GM19193 (cell line): ENCODE results near the gene CRIM1.

Experiments used
- POLR2A ChIP-seq: IDR thresholded peaks from 4 replicates; pipeline ENCODE4 v1.6.1; 2011; ENCODE audit not compliant: insufficient read depth, insufficient read length; ENCODE audit errors: extremely low read depth

Gene CRIM1

DNA sequence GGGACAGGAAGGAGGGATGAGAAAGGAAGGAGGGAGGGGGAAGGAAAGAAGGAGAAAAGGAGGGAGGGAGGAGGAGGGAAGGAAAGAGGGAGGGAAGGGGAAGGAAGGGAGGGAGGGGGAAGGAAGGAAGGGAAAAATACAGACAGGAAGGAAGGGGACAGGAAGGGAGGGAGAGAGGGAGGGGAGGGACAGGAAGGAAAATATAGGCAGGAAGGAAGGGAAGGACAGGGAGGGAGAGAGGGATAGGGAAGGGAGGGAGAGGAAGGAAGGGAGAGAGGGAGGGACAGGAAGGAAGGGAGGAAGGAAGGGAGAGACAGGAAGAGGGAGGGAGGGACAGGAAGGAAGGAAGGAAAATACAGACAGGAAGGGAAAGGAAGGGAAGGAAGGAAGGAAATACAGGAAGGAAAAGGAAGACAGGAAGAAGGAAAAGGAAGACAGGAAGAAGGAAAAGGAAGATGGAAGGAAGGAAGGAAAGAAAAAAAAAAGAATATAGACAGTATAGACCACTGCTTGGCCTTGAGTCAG lies 178.8 kb downstream of the CRIM1 start:
- TF ChIP-seq POLR2A = no peak

DNA sequence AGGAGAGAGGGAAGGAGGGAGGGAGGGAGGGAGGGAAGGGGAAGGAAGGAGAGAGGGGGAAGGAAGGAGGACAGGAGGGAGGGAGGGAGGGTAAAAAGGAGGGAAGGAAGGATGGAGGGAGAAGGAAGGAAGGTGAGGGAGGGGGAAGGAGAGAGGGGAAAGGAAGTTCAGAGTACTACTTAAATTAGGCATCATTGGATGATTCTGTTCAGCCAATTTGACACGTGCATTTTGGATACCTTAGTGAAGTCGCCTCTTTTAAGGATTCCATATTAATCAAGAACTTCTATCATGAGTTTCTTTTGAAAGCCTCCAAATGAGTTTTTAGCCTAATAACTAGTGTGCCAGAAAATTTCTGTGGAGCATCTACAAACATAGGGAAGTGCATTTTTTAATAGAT lies 179.5 kb downstream of the CRIM1 start:
- no peak for TF ChIP-seq POLR2A

DNA sequence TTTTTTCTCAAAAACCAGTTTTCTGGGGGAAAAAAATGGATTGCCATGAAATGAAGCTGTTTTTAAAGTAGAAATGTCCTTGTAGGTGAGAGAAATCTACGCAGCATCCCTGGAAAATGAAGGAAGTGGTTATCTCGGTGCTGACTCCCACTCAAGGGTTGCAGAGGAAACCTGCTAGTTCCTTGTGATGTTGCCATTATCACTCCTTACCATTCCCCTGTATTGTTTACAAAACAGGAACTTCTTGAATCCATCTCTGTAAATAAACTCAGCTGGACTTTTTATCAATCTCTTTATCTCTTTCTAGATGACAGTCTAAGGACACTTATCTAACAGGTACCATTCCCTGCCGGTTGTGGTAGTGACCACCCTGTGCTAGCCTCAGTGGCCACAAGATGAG lies 181.2 kb downstream of the CRIM1 start:
- no peak for TF ChIP-seq POLR2A

DNA sequence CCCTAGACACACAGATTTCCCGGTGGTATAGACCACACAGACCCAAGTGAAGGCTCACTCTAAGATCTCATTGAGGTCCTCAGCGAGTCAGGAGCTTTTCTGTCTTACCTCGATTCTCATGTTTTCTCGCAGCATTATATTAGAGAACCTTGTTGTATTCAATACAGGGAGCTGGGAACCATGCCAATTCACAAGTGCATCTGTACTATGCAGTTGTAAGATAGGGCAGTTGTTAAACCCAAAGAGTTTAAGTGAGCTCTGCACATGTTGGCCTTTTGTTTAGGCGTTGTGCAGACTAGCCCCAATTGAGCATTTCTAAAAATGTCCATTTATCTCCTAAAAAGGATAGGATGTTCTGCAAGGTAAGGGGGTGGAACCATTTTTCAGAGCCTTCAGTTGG lies 182.8 kb downstream of the CRIM1 start:
- TF ChIP-seq POLR2A = no peak

DNA sequence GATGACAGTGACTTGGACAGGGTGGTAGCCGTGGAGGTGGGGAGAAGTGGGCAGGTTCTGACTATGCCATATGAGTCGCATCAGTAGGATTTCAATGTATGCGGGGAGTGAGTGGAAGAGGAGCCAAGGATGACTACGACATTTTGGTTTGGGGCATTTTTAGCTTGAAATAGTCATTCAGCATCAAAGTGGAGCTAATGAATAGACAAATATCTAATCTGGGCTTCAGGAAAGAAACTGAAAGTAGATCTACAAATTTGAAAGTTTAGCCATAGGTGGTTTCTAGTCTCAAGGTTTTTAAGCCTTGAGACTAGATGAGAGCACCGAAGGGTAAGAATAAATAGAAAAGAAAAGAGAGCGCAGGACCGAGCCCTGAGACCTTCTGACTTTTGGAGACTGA lies 184.1 kb downstream of the CRIM1 start:
- TF ChIP-seq POLR2A = no peak

DNA sequence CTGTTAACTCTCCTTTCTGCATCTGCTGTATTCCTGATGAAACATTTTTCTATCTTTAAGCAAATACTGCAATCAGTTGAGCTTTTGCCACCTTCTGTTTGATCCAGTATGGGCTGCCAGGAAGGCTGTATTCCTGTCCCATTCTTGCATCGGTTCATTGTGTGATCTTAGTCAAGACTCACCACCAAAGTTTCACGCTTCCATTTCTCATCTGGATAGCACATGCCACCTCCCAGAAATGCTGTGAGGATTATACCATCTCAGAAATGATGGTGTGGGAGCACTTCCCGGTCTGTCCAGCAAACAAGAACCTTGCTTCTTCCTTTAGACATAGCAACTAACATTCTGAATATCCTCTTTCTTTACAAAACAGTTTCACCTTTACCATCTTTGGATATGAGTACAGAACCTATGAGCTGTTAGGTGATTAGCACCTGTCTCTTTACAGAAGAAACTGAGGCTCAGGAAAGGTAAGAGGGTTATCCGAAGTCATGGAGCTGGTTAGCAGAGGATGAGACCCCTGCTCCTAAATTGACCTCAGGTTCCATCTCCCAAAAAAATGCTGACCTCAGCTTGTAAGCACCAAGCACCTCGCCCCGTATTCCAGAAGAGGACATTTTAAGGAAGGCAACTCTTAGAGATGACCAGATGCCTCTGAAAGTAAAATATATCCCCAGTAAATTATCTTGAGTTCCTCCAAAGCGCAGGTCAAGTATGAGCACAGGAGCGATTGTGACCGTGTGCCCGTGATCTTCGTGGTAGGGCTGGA lies 185.6 kb downstream of the CRIM1 start:
- no peak for TF ChIP-seq POLR2A

DNA sequence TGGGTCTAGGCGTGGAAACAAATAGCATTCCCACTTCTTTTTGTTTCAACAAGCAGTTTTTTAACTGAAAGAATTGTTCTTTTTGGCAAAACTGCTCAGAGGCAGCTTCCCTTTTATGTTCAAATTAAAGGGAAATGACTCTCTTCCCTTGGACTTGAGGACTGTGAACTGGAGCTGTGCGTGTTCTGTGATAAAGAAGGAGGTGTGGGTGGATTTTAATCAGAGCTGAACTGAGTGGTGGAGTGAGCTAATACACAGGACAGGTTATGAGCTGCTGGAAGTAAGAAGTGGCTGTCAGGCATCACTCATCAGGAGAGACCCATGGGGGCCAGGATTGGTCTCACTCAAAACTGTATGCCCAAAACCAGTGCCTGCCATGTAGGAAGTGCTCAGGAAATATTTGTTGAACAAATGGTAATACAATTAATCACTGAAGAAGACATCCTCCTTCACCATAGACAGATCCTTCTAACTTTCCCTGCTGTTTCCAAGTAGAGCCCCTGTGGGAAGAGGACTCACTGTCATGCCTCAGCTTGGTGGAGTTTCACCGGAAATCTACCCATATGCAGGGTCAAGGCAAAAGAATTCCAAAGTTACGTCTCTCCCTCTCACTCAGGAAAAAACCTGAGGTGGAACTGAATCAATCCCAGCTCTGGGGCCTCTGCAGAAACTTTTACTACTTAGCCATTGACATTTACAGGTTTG lies 186.5 kb downstream of the CRIM1 start:
- no peak for TF ChIP-seq POLR2A

DNA sequence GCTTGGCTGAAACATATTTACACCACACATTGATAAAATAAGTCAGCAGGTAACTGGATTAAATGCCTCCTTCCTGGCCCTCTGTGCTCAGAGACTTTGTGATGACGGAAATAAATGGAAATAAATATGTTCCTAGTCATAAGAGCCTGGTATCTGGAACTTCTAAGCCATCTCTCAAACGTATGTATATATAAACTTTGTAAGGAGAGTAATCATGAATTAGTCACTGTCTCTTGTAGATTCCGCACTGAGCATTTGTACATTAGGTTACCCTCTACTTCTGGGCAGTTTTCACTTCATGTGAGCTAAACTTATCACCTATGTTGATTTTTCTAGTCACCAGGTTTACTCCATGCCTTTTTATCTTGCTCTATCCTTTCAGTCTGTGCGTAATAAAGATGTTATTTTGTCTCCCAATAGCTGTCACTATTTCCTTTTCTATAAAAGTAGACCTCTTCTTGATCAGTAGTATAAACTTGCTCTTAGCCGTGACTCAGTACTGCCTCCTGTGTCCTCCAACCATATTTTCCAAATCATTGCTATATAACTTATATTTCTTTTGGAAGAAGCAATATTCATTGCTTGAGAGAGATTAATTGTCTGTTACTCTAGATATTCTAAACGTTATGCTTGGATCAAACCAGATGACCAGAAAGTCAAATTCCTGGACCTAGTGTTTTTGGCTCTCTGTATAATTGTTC lies 189.2 kb downstream of the CRIM1 start:
- TF ChIP-seq POLR2A = no peak

DNA sequence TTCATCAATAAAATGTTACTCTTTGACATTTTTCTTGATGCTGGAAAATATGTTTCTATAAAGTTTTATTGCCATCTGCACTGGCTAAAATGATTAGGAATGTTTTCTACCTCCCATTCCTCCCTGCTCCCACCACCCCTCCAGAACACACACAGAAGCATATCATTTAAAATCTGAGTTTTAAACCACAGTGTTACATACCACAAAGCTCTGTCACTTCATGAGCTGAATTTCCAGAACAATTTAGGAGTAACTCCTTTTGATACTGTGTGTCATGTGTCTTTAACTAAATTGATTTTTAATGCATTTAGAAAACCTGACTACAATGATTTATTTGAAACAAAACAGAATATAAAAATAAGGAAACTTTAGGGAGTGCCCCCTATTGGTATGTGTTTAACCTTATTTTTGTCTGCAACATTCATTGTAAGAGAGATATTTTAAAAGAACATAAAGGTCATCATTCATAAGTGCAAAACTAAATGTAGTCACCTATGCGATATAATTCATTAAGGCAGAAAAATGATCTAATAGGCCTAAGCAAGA lies 190.4 kb downstream of the CRIM1 start:
- TF ChIP-seq POLR2A = no peak

DNA sequence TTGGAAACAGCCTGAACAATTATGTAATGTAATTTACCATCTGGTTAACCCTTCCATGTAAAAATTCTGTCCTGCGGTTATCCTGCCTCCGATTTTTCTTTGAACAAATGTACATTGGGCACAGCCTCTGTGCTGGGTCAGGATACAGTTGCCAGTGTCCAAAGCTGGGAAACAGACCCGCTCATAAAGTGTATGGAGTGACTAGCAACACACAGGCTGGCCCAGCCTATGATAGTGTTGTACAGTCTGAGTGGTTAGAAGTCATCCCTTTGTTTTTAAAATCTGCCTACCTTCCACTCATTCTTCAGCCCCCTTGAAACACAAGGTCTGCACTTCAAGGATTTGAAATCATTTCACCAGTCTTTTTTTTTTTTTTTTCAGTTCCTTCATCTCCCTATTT lies 192.3 kb downstream of the CRIM1 start:
- no peak for TF ChIP-seq POLR2A

DNA sequence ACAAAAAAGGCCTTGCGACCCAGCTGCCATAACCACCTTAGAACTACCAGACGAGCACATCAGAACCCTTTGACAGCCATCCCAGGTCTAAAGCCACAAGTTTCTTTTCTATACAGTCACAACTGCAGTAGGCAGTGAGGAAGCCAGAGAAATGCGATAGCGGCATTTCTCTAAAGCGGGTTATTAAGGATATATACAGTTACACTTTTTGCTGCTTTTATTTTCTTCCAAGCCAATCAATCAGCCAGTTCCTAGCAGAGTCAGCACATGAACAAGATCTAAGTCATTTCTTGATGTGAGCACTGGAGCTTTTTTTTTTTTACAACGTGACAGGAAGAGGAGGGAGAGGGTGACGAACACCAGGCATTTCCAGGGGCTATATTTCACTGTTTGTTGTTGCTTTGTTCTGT lies 193.6 kb downstream of the CRIM1 start:
- TF ChIP-seq POLR2A = no peak

DNA sequence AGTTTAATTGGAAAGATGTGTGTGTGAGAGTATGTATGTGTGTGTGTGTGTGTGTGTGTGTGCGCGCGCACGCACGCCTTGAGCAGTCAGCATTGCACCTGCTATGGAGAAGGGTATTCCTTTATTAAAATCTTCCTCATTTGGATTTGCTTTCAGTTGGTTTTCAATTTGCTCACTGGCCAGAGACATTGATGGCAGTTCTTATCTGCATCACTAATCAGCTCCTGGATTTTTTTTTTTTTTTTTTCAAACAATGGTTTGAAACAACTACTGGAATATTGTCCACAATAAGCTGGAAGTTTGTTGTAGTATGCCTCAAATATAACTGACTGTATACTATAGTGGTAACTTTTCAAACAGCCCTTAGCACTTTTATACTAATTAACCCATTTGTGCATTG lies 194.4 kb downstream of the CRIM1 start:
- TF ChIP-seq POLR2A = no peak

DNA sequence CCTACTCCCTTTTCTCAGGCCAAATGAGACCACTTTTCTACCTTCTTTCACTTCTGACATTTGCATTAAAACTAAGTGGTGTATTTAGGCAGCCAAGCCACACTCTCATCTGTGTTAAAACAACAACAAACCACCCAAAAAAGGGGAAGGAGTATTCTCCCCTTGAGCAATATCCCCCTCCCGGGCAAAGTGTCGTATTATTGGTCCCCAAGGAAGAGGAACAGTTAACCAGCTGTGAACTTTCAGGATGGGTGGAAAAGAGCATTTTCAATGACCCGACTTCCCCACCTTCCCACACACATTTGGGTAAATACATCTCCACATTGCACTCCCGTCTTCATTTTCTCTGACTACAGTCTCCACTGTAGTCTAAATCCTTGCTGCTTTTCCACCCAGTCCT lies 198.1 kb downstream of the CRIM1 start:
- no peak for TF ChIP-seq POLR2A

DNA sequence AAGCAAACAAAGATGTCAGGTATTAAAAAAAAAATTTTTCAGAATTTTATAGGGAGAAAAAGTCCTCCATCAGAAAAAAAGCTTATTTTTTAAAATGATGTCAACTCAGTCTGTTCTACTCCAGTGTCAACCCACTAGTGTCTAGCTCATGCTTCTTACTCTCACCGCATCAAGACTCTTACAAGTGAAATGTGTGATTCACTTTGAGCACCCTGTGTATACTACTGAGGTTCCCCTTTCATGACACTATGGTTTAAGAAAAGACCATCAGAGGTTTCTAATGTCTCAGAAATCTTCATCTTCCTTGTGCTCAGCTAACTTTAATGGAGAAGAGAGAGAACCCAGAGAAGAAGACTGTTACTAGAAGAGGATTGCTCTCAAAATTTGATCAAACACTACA lies 199.0 kb downstream of the CRIM1 start:
- no peak for TF ChIP-seq POLR2A

DNA sequence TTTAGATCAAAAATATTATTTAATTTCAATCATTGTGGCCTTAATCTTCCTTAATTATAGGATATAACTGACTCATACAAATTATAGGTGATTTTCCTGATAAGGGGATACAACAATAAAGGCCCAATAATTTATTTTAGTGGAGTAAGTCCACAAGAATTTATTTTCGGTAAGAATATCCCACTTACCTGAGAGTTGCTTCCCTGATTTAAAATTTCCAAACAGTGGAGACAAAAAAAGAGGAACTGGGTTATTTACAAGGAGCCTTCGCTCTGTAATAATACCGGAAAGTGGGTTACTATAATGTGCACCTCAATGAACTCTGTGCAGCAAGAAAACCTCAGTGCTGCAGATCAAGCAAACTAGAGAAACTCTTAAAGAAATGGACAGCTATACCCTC lies 200.2 kb downstream of the CRIM1 start:
- TF ChIP-seq POLR2A = no peak
